ENCODE measurements around the gene B3GNT7.
A peak's percentile ranks its signal among the peaks of the same experiment; 100 is the strongest.
"Not testable (repeated sequence)": the region's sequence is repeated elsewhere in the genome, so short reads cannot be mapped to it uniquely, and the experiment has no call there.

The B3GNT7 gene

DNA sequence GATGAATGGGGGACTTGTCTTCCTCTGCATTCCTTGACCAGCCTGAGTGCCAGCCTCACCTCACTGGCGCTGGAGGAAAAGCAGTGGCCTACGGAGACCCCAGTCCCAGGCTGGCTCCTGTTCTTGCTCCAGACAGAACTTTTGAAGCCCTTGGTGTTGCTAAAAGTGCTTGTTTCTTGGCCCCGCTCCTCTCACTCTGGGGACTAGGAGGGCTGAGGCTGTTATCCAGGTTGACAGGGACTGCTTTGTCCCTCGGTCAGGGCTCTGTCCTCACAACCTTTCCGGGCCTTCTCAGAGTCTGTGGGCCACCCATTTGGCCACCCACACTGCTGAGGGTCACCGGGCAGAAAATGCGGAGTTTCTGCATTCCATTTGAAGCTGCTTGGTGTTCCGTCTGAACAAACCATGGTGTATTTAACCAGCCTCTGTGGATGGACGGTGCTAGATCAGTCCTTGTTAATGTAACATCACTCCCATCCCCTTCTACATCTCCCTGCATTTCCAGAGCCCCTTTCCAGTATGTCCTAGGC is 25.6 kb downstream of the B3GNT7 start:
- DNase-seq (ENCODE audit: extremely low read depth in 1 of 2, low read depth in 1 of 2): no peak

DNA sequence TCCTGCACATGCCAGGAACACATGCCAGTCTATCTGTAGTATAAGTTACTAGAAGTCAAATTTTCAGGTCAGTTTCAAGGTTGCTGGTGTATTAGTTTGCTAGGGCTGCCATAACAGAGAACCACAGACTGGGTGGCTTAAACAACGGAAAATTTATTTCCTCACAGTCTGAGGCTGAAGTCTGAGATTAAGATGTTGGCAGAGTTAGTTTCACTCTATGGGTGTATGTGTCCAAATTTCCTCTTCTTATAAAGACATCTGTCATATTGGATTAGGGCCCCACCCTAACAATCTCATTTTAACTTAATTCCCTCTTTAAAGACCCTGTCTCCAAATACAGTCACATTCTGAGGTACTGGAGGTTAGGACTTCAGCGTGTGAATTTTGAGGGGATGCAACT is 26.5 kb downstream of the B3GNT7 start:
- no peak for DNase-seq (ENCODE audit: extremely low read depth in 1 of 2, low read depth in 1 of 2)

DNA sequence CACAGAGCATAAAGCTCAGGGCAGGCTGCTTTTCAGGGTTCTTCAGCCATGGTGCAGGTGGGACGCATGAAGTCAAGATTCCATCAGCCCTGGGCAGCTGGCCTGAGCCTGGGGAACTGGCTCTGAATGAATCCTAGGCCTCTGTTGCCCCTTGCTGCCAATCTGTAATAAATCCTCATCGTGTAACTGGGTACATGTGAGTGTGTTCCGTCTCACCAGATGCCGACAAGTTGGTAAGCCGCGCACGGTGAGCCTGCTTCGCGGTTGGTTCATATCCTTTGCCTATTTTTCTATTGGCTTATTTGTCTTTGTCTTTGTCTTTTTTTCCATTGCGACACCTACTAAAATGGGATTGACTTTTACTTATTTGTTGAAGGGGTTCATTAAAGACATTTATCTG is 27.7 kb downstream of the B3GNT7 start:
- DNase-seq (ENCODE audit: extremely low read depth in 1 of 2, low read depth in 1 of 2): no peak

DNA sequence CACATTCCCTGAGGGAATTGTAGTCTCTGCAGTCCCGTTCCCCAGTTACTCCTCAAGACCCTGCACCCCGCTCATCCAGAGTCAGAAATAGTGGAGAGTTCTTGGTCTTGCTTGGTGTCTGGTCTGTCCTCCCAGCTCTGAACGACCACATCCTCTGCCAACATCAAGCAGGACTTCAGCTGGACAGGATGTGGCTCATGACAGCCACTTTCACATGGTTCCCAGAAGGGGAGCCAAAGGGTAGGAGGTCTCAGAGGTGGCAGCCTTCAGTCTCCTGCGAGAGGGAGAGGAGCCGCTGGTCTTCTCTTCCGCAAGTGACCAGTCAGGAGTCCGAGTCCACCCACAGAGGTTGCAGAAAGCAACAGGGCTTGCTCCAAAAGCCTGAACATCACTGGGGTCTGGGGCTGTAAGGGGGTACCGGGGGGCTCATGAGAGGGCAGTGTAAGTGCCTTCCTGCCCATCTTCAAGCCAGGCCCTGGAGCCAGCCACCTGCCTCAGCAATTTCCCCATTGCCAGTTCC is 29.8 kb downstream of the B3GNT7 start:
- no peak for DNase-seq (ENCODE audit: extremely low read depth in 1 of 2, low read depth in 1 of 2)

DNA sequence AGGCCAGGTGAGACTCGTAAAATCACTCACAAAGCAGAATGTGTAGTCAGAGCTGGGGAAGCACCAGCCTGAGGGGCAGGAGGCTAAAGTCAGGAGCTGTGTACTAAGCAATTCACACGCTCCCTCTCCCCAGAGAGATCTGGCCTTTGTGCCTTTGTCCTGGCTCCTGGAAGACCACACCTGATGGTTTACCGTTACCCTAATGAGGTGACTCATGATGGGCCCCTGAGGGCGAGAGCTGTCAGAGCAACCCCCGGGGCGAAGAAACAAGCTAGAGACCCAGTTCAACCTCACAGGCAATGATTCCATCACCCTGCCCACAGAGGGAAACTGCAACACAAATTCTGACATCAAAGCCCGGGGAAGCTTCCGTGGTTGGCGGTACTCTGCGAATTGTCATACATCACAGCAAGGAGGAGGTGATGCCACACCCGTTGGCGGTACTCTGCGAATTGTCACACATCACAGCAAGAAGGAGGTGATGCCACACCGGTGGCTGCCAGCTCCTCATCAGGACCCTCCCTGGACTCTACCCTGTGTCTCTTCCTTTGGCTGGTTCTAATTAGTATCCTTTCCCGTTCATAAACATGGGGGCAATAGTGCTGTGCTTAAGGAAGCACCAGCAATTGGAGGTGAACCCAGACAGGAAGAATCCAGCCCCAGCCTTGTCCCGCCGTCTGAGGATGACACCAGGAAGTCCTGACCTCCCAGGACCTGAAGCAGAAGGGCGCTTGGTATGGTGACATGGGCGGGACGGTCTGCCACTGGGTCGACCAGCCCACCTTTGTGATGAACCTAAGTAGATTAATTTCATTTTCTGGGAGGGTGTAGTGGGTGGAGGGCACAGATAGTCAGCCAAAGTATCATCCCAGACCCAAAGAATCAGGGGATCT is 30.5 kb downstream of the B3GNT7 start:
- peak; percentile 22 to 71 for DNase-seq (ENCODE audit: extremely low read depth in 1 of 2, low read depth in 1 of 2)

DNA sequence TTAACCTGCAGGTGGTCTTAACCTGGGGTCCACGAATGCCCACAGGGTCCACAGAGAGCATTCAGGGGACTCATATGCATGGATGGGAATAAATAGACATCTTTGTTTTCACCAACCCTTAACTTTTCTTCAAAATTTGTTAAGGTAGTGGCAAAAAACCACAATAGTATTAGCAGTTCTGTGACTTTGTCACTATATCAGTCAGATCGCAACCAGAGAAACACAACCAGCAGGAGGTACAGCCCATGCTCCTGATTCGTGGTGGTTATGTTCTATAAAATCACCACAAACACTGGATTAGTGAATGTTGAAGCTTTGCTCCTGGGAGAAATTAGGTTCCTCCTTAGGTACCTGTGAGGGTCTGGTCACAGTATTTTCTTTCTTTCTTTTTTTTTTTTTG is 31.6 kb downstream of the B3GNT7 start:
- no peak for DNase-seq (ENCODE audit: extremely low read depth in 1 of 2, low read depth in 1 of 2)

DNA sequence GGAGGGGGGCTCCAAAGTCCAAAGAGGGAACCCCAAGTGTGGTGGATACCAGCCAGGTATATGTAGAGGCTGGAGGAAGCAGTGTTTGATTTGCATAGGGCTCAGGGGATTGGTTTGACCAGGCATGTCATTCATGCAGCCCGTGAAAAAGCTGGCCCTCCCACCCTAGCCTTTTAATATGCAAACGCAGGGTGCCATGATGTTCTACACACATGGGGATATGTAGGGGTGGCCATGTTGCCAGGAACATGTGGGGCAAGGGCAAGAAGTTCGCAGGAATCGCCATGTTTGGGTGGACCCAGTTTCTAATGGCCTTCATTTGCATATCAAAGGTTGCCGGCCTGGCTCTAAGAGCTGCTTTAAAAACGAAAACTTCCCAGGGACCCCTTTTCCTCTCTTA is 33.6 kb downstream of the B3GNT7 start:
- no peak for DNase-seq (ENCODE audit: extremely low read depth in 1 of 2, low read depth in 1 of 2)

DNA sequence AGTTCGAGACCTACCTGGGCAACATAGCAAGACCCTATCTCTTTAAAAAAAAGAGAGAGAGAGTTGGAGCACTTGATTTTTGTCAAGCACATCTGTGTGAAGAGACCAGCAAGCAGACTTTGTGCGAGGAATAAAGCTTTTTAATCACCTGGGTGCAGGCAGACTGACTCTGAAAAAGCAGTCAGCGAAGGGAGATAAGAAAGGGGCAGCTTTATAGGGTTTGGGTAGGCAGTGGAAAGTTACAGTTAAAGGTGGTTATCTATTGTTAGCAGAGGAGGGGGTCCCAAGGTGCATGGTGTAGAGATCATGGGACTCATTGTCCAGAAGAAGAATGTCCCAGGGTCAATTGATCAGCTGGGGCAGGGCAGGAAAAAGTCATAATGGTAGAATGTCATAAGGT is 34.4 kb downstream of the B3GNT7 start:
- DNase-seq (ENCODE audit: extremely low read depth in 1 of 2, low read depth in 1 of 2): no peak

DNA sequence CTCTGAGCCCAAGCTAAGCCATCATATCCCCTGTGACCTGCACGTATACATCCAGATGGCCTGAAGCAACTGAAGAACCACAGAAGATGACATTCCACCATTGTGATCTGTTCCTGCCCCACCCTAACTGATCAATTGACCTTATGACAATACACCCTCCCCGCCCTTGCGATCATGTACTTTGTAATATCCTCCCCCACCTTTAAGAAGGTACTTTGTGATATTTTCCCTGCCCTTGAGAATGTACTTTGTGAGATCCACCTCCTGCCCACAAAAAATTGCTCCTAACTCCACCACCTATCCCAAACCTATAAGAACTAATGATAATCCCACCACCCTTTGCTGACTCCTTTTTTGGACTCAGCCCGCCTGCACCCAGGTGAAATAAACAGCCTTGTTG is 34.9 kb downstream of the B3GNT7 start:
- not testable (repeated sequence) for DNase-seq (ENCODE audit: extremely low read depth in 1 of 2, low read depth in 1 of 2)

DNA sequence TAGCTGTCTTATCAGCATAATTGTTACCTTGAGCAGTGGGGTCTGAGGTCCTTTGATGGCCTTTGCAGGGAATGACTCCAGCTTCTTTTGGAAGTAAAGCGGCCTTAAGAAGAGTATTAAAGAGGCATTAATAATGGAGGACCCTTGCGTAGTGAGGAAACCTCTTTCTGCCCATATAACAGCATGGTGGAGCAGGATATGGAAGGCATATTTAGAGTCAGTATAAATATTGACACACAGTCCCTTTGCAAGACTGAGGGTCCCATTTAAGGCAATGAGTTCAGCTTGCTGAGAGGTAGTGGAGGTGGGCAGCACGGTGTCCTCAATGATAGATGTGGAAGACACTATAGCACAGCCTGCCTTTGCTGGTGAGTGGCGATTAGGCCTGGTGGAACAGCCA is 36.1 kb downstream of the B3GNT7 start:
- DNase-seq (ENCODE audit: extremely low read depth in 1 of 2, low read depth in 1 of 2): no peak

DNA sequence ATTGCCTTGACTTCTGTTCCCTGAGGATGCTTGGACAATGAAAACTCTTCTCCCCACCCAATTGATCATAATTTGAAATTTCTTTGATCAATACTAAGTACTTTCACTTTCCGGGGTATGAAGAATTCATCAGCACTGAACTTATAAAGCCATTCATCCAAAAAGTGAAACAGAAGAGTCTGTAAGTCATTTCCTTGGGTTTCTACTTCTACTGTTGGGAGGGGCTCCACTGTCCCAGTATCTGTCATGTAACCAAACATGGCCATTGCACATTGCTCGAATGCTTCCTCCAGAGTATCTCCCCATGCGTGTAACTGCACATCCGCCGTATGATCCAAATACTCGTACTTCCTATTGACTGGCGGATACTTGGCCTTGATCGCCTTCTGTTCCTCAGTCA is 38.5 kb downstream of the B3GNT7 start:
- no peak for DNase-seq (ENCODE audit: extremely low read depth in 1 of 2, low read depth in 1 of 2)

DNA sequence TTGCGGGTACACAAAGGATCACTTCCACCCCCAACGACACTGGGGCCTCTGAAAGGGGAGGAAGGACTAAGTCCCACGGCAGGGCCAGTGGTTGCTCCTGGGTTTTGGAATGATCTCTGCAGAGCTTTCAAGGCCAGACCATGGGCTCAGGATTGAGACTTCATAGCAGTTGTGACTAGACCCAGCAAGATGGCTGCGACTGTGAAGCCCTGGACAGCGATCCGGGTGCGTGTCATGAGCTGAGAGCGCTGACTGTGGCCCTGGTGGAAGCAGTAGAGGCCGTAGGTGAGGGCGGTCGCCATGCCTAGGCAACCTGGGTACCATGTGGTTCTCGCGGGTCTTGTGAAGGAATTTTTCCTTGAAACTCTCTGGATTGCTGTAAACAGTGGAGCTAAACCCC is 41.4 kb downstream of the B3GNT7 start:
- no peak for DNase-seq (ENCODE audit: extremely low read depth in 1 of 2, low read depth in 1 of 2)

DNA sequence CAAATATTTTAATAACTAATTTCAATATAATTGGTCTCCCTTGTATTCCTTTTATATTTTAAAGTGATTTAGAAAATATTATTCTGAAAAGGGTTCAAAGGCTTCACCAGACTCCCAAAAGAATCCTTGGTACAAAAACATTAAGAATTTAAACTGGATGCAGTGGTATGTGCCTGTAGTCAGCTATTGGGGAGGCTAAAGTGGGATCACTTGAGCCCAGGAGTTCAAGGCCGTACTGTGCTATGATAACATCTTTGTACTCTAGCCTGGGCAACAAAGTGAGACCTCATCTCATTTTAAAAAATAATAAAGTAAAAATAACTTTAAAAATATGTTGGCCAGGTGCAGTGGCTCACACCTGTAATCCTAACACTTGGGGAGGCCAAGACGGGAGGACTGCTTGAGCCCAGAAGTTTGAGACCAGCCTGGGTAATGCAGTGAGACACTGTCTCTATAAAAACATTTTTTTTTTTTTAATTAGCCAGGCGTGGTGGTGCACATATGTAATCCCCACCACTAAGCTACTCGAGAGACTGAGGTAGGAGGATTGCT is 54.1 kb downstream of the B3GNT7 start:
- DNase-seq (ENCODE audit: extremely low read depth in 1 of 2, low read depth in 1 of 2): no peak

DNA sequence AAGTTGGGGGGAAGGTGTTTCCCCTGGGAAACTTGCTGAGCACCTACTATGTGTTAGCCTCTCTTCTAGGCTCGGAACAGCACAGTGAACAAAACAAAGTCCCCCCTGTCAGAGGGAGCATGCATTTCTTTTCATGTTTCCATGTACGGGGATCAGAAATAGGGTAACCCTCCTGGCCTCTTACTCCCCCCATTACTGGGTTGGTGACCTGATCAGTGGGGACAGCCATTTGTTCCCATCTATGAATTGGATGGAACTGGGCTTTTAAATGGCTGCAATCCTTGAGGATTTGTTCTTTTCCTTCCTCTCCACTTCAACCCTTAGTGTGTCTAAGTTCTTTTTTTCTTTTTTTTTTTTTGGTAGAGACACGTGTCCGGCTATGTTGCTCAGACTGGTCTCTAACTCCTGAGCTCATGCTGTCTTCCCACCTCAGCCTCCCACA is 55.1 kb downstream of the B3GNT7 start:
- no peak for DNase-seq (ENCODE audit: extremely low read depth in 1 of 2, low read depth in 1 of 2)

All from activated CD8-positive, alpha-beta memory T cell treated with anti-CD3 and anti-CD28 coated beads for 1 hour (primary cell).